GM18858 (cell line): ENCODE measurements around the gene AMPD3.

Experiments
- ATAC-seq: cut with Tn5 transposase; IDR thresholded peaks from one replicate; pipeline ENCODE4 v1.9.1; 2021; ENCODE audit not compliant: unreplicated experiment

AMPD3 gene

GRCh38 chr11:10486161-10486840 lies 31.2 kb downstream of the AMPD3 start:
- ATAC-seq, result no peak

- no peak for ATAC-seq
Measured at GRCh38 chr11:10487002-10487647, 32.1 kb downstream of the AMPD3 start.

DNA sequence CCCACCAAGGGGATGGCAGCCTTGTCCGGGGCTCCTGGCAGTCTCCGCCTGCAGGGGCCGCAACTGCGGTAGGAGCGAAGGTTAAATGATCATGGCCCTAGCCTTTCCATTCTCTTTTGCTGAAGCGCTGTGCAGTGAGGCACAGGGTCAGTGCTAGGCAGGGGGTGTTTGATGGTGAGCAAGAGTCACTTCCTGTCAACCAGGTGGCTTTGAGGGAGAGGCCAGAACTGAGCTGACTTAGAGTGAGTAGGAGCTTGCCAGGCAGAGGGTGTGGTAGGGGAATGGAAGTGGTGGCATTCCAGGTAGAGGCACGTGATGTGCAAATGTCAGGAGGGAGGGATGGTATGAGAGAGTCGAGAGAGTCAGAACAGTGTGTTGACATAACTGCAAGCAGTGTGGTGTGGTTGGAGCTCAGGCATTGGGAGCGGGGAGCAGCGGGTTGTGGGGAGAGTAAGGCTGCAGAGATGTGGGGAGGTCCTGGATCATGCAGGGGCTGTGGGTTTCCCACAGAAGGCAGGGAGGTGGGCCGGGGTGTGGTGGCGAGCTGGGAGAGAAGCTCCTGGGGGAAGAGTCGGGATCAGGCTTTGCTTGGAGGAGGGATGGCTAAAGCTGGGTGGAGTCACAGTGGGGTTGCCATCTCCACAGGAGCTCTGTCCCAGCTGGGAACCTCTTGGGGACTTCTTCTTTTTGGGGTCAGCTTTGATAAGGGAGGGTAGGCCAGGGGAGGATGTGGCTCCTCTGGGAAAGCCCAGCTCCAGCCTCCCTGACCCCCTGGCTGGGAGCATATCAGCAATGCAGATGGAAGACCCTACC lies 33.3 kb downstream of the AMPD3 start:
- no peak for ATAC-seq

GRCh38 chr11:10488934-10489691 lies 34.0 kb downstream of the AMPD3 start:
- ATAC-seq, result peak; percentile 76

GRCh38 chr11:10490032-10490397 lies 35.0 kb downstream of the AMPD3 start:
- ATAC-seq, result no peak

DNA sequence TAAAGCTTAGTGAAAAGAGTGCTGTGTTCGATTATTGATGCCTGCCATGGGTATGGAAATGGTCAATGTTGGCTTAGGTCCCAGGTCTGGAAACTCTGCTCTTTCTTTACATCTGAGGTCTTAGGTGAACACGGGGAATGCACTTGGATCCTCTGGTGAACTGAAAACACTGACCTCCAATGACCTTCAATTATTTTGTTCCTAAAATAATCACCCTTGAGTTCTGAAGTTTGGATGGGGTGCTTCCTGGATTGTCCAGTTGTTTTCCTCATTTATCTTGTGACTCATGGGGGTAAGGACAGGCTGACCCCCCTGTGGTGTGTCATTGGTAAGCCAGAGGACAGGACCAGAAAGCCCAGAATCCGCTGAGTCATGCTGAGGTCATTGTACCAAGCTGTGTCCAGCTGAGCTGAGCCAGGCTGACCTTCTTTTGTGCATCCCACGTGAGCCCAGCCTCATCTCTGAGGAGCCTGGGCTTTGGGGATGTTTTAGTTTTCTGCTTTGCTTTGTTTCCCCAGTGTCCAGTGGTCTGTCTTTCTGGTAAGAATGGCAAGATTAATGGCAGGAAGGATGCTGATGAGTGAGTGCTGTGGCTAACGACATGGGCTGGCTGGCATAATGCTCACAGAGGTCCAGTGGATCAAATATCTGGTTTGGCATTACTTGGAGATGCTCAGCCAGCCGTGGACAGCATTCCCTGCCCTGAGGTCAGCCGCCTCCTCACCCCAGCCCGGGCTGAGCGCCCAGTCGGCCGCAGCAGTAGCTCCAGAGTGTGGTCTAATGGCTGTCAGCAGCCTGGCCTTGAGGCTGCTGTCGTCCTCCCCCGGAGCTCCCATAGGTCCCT lies 35.6 kb downstream of the AMPD3 start:
- no peak for ATAC-seq

DNA sequence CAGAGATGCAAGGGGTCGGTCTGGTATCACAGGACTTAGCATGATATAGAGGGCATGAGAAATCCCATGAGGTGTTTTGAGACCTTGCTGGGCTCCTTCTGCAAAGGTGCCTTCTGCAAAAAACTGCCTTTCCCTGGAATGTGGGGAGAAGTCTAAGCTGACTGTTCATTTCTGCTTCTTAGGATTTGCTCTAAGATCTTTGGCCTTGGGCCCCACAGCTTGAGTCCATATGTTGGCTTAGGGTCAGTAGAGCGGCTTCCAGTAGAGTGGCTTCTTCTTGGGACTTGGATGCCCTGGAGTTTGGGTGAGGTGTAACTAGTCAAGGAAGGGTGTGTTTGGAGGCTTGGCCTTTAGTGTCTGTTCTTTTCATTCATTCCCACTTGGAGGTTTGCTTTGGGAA lies 37.0 kb downstream of the AMPD3 start:
- no peak for ATAC-seq

DNA sequence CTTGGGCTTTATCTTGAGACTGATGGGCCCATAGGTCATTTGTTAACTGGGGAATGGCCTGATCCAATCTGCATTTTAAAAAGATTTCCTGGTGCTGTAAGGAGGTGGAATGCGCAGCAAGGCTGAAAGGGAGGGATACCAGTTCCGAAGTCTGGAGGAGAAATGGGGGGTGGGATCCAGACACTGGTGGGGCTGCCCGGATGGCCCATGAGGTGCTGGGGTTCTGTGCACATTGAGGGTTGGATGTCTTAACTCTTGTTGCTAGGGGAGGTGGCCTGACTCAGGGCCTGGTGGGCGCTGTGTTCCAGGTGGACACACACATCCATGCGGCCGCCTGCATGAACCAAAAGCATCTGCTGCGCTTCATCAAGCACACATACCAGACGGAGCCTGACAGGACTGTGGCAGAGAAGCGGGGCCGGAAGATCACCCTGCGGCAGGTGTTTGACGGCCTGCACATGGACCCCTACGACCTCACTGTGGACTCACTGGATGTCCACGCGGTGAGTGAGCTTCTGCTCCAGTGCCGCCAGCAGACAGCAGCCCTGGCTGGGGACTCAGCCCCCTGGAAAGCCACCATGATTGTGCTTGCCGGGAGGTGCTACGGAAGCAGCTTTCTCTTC lies 38.1 kb downstream of the AMPD3 start:
- ATAC-seq, result no peak

DNA sequence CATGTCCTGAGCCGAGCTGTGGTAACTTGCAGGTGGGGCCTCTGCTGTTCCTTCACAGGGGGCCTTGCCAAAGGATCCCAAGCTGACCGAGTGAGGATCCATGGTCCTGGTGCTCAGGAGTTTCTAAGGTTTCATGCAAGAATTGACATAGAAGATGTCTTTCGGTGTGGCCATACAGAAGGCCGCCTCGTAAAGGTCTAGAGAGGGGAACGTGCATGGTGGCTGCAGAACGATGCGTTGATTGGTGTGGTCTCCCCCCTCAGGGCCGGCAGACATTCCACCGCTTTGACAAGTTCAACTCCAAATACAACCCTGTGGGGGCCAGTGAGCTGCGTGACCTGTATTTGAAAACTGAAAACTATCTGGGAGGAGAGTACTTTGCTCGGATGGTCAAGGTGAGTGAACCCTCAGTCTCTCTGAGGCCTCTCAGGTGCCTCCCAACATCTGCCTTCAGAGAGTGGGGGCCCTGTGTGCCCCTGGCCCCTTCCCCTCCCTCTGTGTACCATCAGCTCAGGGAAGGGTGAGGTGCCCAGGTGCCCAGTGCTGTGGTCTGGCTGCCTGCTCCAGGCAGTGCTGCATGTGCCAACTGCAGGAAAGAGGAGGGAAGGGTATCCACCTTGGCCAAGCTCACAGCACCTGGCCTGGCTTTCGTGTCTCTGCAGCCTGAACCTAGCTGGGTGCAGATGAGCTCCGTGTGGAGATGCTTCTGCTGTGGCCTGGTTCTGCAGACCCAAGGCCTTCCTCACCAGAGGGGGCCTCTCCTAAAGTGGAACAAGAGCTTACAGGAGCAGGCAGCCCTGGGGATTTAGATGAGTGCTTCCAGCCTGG lies 39.8 kb downstream of the AMPD3 start:
- ATAC-seq, result no peak

DNA sequence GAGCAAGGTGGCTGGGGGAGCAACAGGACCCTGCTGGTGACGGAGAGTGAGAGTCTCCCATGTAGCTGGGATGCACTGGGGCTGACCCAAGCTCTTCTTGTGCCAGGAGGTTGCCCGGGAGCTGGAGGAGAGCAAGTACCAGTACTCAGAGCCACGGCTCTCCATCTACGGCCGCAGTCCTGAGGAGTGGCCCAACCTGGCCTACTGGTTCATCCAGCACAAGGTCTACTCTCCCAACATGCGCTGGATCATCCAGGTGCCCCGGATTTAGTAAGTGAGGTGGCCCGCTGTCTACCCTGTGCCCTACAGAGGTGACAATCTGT lies 40.4 kb downstream of the AMPD3 start:
- no peak for ATAC-seq

DNA sequence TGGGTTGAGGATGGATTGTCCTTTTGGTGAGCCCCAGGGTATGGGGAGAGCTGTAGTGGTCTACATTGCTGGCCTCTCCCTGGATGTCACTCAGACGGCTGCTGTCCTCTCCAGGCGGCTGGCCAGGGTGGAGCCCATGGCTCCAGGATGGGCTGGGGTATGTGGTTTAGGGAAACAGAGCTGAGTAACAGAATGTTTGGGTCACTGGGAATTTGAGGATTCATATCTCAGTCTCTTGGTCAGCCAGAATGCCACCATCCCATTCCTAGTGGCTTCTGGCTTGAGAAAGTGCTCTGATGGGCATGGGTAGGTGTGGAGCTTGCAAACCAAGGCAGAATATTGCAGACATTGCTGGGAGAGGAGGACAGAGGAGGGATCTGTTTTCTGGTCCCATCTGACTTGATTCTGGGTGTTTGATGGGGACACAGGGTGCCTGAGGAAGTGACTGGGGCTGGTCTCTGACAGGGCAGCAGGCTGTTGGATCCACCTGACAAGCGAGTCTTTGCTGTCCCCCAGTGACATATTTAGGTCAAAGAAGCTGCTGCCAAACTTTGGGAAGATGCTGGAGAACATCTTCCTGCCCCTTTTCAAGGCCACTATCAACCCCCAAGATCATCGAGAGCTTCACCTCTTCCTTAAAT lies 41.4 kb downstream of the AMPD3 start:
- ATAC-seq, result no peak

DNA sequence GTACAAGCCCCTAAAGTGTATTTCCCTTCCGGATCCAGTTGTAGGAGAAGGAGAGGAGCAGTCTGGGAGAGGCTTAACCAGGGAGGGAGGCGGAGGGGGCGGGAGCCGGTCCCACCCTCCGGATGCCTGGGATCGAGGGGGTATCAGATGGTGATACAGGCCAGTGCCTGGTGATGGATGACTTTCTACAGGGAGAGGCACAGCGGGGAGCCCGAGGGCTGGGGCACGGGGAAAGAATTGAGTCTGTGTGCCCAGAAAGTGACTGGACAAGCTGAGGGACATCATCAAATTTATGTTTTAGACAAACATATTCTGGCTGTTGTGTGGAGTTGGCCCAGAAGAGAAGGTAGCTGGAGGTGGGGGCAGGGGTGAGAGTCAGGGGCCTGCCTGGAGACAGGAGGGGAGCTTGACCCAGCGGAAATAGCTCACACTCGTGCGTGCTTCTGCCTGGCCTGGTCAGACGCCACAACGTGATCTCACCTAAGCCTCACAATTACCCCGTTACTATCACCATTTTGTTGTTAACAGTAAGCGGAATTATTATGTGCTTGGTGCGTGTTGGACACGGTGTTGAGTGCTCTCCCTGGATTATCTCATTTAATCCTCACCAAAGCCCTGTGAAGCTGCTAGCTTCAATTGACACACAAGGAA lies 42.4 kb downstream of the AMPD3 start:
- no peak for ATAC-seq

DNA sequence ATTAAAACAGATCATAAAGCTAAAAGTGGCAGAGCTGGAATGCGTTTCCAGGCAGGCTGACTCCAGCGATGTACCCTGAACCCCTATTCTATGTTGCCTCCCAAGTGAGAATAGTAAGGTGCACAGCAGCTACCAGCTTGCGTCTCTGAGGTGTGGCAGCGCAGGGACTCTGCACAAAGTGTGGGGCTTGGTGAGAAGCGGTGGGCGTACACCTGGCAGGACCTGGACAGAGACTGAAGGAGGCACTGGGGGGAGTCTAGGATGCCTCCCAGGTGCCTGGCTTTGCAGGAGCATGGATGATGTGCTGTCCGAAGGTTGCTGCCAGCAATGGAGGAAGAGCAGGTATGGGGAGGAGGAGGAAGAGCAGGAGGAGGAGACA lies 42.9 kb downstream of the AMPD3 start:
- no peak for ATAC-seq

GRCh38 chr11:10498426-10499250 lies 43.6 kb downstream of the AMPD3 start:
- no peak for ATAC-seq

- ATAC-seq, result no peak
Measured at GRCh38 chr11:10499452-10499851, 44.4 kb downstream of the AMPD3 start.

- no peak for ATAC-seq
Measured at GRCh38 chr11:10499874-10500601, 45.0 kb downstream of the AMPD3 start.
